ENCODE measurements around the gene SEC14L5. TPM values are rescaled to one million over a fixed set of nuclear protein-coding genes. Genes with fewer than 3 reads are reported as not detected.

Gene SEC14L5
- polyA plus RNA-seq, 1 donor from 2014 or later = 0.43 TPM

DNA sequence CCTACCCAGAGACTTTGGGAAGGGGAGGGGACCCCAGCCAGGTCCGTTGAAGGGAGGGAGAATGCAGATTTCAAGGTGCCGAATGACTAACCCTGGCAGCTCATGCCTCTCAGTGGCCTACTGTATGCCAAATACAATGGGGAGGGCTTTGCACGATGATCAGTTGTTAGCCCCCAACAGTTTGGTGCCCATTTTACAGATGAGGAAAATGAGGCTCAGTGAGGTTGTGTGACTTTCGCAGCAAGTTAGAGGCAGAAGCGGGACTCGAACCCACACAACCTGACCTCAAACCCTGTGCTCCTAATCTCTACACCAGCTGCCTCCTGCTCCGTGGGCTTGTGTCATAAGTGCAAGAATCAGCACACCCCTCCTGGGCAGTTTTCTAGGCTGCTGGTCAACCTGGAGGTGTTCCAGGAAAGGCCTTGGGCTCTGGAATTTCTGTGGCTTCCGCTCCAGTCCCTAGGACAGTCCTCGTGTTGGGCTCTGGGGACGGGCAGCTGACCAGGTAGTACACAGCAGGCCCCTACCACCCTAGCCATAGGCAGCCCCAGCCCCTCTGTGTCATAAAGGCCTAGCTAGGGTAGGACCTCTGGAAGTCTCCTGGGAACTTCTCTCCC, 87.5 kb downstream of the SEC14L5 start:
- no peak overlapping the region for H2AFZ ChIP-seq (ENCODE audit: low read depth, low read length)
- H3K27ac ChIP-seq (ENCODE audit: low read length) = no peak overlapping the region
- no peaks in the 10 kb centered on the region for H3K9me3 ChIP-seq (ENCODE audit: low read length)
- H3K4me2 ChIP-seq (ENCODE audit: low read length) = no peak overlapping the region
- no peaks in the 10 kb centered on the region for H3K27me3 ChIP-seq (ENCODE audit: insufficient read depth, low read depth, low read length)
- no peak overlapping the region for H3K9ac ChIP-seq (ENCODE audit: low read length)
- H4K20me1 ChIP-seq (ENCODE audit: insufficient read depth) = no peaks in the 10 kb centered on the region
- no peak overlapping the region for H3K4me3 ChIP-seq (ENCODE audit: low read length)
- no peaks in the 10 kb centered on the region for H3K79me2 ChIP-seq (replicated peaks; ENCODE audit: insufficient read depth, low read length)
- no peaks in the 10 kb centered on the region for H3F3A ChIP-seq (ENCODE audit: insufficient read depth, low read length, poor library complexity, severe bottlenecking)
- no peaks in the 10 kb centered on the region for H3K36me3 ChIP-seq (ENCODE audit: insufficient read depth, low read length)
- TF ChIP-seq TAF1 (IDR thresholded peaks at IDR 0.05; ENCODE audit: low read depth) = no peak
- TF ChIP-seq EP300 (conservative IDR thresholded peaks at IDR 0.05; ENCODE audit: poor library complexity, severe bottlenecking) = no peak
- TF ChIP-seq, protein P1, sequence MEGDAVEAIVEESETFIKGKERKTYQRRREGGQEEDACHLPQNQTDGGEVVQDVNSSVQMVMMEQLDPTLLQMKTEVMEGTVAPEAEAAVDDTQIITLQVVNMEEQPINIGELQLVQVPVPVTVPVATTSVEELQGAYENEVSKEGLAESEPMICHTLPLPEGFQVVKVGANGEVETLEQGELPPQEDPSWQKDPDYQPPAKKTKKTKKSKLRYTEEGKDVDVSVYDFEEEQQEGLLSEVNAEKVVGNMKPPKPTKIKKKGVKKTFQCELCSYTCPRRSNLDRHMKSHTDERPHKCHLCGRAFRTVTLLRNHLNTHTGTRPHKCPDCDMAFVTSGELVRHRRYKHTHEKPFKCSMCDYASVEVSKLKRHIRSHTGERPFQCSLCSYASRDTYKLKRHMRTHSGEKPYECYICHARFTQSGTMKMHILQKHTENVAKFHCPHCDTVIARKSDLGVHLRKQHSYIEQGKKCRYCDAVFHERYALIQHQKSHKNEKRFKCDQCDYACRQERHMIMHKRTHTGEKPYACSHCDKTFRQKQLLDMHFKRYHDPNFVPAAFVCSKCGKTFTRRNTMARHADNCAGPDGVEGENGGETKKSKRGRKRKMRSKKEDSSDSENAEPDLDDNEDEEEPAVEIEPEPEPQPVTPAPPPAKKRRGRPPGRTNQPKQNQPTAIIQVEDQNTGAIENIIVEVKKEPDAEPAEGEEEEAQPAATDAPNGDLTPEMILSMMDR (IDR thresholded peaks at IDR 0.05; ENCODE audit: poor library complexity, severe bottlenecking) = no peak
- TF ChIP-seq EZH2 (IDR thresholded peaks at IDR 0.05; ENCODE audit: borderline replicate concordance, insufficient read depth, low read length, poor library complexity, severe bottlenecking) = no peak
- TF ChIP-seq, protein P2, sequence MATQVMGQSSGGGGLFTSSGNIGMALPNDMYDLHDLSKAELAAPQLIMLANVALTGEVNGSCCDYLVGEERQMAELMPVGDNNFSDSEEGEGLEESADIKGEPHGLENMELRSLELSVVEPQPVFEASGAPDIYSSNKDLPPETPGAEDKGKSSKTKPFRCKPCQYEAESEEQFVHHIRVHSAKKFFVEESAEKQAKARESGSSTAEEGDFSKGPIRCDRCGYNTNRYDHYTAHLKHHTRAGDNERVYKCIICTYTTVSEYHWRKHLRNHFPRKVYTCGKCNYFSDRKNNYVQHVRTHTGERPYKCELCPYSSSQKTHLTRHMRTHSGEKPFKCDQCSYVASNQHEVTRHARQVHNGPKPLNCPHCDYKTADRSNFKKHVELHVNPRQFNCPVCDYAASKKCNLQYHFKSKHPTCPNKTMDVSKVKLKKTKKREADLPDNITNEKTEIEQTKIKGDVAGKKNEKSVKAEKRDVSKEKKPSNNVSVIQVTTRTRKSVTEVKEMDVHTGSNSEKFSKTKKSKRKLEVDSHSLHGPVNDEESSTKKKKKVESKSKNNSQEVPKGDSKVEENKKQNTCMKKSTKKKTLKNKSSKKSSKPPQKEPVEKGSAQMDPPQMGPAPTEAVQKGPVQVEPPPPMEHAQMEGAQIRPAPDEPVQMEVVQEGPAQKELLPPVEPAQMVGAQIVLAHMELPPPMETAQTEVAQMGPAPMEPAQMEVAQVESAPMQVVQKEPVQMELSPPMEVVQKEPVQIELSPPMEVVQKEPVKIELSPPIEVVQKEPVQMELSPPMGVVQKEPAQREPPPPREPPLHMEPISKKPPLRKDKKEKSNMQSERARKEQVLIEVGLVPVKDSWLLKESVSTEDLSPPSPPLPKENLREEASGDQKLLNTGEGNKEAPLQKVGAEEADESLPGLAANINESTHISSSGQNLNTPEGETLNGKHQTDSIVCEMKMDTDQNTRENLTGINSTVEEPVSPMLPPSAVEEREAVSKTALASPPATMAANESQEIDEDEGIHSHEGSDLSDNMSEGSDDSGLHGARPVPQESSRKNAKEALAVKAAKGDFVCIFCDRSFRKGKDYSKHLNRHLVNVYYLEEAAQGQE (IDR thresholded peaks at IDR 0.05; ENCODE audit: borderline replicate concordance) = no peak
- no peak for TF ChIP-seq MXI1 (conservative IDR thresholded peaks at IDR 0.05; ENCODE audit: poor library complexity, severe bottlenecking)
- TF ChIP-seq SMC3 (conservative IDR thresholded peaks at IDR 0.05; ENCODE audit: poor library complexity) = no peak
- TF ChIP-seq RAD21 (conservative IDR thresholded peaks at IDR 0.05) = no peak
- no peak for TF ChIP-seq POLR2AphosphoS5 (IDR thresholded peaks at IDR 0.05)
- H3K9me2 ChIP-seq (ENCODE audit: insufficient read depth, low read length) = no peaks in the 10 kb centered on the region

DNA sequence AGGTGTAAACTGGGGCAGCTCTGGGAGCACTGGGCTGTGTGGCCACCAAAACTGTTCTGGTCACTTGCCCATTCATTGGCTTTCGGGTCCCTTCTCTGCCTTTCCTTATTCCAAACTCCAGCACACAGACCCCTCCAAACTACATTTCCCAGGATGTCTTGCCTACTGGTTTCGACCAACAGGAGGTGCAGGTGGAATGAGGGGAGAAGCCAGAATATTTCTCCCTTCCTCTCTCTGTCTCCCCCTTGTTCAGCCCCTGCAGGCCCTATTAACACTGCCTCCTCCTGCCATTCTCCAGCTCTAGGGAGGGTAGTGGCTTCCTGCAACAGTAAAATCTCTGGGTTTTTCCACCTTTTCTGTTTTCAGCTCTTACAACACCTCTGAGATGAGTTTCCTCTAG, 88.8 kb downstream of the SEC14L5 start:
- no peak overlapping the region for H3K4me2 ChIP-seq (ENCODE audit: low read length)
- H3K36me3 ChIP-seq (ENCODE audit: insufficient read depth, low read length) = no peaks in the 10 kb centered on the region
- no peak overlapping the region for H3K27ac ChIP-seq (ENCODE audit: low read length)
- no peaks in the 10 kb centered on the region for H3F3A ChIP-seq (ENCODE audit: insufficient read depth, low read length, poor library complexity, severe bottlenecking)
- no peak for TF ChIP-seq RAD21 (conservative IDR thresholded peaks at IDR 0.05)
- TF ChIP-seq TAF1 (IDR thresholded peaks at IDR 0.05; ENCODE audit: low read depth) = no peak
- TF ChIP-seq, protein P1 (IDR thresholded peaks at IDR 0.05; ENCODE audit: poor library complexity, severe bottlenecking) = no peak
- TF ChIP-seq, protein P2 (IDR thresholded peaks at IDR 0.05; ENCODE audit: borderline replicate concordance) = no peak
- no peak for TF ChIP-seq EP300 (conservative IDR thresholded peaks at IDR 0.05; ENCODE audit: poor library complexity, severe bottlenecking)
- TF ChIP-seq MXI1 (conservative IDR thresholded peaks at IDR 0.05; ENCODE audit: poor library complexity, severe bottlenecking) = no peak
- TF ChIP-seq SMC3 (conservative IDR thresholded peaks at IDR 0.05; ENCODE audit: poor library complexity) = no peak
- TF ChIP-seq POLR2AphosphoS5 (IDR thresholded peaks at IDR 0.05) = no peak
- H4K20me1 ChIP-seq (ENCODE audit: insufficient read depth) = no peaks in the 10 kb centered on the region
- H2AFZ ChIP-seq (ENCODE audit: low read depth, low read length) = no peak overlapping the region
- H3K4me3 ChIP-seq (ENCODE audit: low read length) = no peak overlapping the region
- H3K9me3 ChIP-seq (ENCODE audit: low read length) = no peaks in the 10 kb centered on the region
- no peak overlapping the region for H3K9ac ChIP-seq (ENCODE audit: low read length)
- H3K27me3 ChIP-seq (ENCODE audit: insufficient read depth, low read depth, low read length) = no peaks in the 10 kb centered on the region
- H3K79me2 ChIP-seq (replicated peaks; ENCODE audit: insufficient read depth, low read length) = no peaks in the 10 kb centered on the region
- H3K9me2 ChIP-seq (ENCODE audit: insufficient read depth, low read length) = no peaks in the 10 kb centered on the region

Measured in neural cell (in vitro differentiated cells).